ENCODE data around the gene SLC39A13. TPM values are rescaled to one million over a fixed set of nuclear protein-coding genes. Genes with fewer than 3 reads are reported as not detected.
A peak's percentile ranks its signal among the peaks of the same experiment; 100 is the strongest.

SLC39A13 gene
- total and polyA plus RNA-seq, 2 of the 13 experiments (the other 11 are each of a cell fraction or from before 2014, with no cell fraction given) = 15.3 to 30.5 TPM

DNA sequence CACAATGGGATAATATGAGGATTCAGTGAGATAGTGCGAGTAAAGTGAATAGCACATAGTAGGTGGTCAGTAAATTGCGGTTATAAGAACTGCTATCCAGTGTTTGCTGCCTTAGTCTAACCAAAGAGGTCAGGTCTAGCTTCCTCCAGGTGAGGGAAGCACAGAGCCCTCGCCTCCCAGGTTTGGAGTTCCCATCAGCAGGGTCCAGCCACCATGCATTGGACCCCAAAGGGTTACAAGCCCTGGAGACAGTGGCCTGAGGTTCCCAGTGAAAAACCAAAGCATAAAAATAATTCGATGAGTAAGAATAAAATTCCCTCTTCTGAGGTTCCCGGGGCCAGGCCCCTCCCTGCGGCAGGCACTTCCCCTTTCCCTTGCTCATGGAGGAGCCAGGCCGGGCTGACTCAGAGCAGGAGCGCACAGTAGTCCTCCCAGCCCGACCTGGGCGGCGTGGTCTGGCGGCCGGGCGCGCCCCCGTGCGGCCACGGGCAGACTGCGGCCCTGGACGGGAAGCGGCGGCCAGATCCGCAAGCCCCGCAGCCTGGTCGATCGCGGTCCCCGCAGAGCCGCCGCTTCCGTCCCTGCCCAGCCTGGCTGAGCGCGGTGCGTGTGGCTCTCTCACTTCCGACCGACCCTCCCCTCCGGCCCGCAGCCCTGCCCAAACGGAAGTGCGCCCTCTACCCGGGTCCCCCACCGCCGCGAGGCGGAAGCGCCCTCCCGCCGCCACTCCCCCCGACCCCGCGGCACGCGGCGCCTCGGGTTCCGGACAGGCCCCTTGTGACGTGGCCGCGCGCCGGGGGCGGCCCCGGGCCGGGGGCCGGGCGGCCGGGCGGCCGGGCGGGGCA is at the start of gene SLC39A13 (continued):
- TF ChIP-seq, protein P1, sequence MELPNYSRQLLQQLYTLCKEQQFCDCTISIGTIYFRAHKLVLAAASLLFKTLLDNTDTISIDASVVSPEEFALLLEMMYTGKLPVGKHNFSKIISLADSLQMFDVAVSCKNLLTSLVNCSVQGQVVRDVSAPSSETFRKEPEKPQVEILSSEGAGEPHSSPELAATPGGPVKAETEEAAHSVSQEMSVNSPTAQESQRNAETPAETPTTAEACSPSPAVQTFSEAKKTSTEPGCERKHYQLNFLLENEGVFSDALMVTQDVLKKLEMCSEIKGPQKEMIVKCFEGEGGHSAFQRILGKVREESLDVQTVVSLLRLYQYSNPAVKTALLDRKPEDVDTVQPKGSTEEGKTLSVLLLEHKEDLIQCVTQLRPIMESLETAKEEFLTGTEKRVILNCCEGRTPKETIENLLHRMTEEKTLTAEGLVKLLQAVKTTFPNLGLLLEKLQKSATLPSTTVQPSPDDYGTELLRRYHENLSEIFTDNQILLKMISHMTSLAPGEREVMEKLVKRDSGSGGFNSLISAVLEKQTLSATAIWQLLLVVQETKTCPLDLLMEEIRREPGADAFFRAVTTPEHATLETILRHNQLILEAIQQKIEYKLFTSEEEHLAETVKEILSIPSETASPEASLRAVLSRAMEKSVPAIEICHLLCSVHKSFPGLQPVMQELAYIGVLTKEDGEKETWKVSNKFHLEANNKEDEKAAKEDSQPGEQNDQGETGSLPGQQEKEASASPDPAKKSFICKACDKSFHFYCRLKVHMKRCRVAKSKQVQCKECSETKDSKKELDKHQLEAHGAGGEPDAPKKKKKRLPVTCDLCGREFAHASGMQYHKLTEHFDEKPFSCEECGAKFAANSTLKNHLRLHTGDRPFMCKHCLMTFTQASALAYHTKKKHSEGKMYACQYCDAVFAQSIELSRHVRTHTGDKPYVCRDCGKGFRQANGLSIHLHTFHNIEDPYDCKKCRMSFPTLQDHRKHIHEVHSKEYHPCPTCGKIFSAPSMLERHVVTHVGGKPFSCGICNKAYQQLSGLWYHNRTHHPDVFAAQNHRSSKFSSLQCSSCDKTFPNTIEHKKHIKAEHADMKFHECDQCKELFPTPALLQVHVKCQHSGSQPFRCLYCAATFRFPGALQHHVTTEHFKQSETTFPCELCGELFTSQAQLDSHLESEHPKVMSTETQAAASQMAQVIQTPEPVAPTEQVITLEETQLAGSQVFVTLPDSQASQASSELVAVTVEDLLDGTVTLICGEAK (IDR thresholded peaks at IDR 0.05) = peak; percentile 94
- TF ChIP-seq, protein P1 (CRISPR knock-in tag; IDR thresholded peaks at IDR 0.05) = no peak; the same call in 1 of the 2 replicates
- TF ChIP-seq EZH2 (conservative IDR thresholded peaks at IDR 0.05; ENCODE audit: low read depth, low read length) (no peak), MYNN (CRISPR knock-in tag; IDR thresholded peaks at IDR 0.05; ENCODE audit: low read depth) (no peak), ZNF468 (CRISPR knock-in tag; IDR thresholded peaks at IDR 0.05) (0 out of 2 replicates have a peak, but pooled peaks have one; percentile 63), HDAC6 (IDR thresholded peaks at IDR 0.05; ENCODE audit: low read depth, low read length) (no peak), KLF9 (CRISPR knock-in tag; IDR thresholded peaks at IDR 0.05; ENCODE audit: low read depth) (no peak), SP1 (IDR thresholded peaks at IDR 0.05) (no peak), SP1 (CRISPR knock-in tag; IDR thresholded peaks at IDR 0.05) (peak; percentile 86), ARID2 (CRISPR knock-in tag; IDR thresholded peaks at IDR 0.05; ENCODE audit: borderline replicate concordance) (no peak), SALL2 (CRISPR knock-in tag; IDR thresholded peaks at IDR 0.05) (peak; percentile 88), ZNF205 (CRISPR knock-in tag; IDR thresholded peaks at IDR 0.05) (no peak), ZNF607 (CRISPR knock-in tag; IDR thresholded peaks at IDR 0.05; ENCODE audit: borderline replicate concordance) (peak; percentile 76; the same call in 1 of the 2 replicates), GATA4 (IDR thresholded peaks at IDR 0.05; ENCODE audit: borderline replicate concordance, low read depth) (0 out of 2 replicates have a peak, but pooled peaks have one; percentile 22), ZNF816 (CRISPR knock-in tag; IDR thresholded peaks at IDR 0.05; ENCODE audit: borderline replicate concordance) (peak; percentile 96; the same call in 1 of the 2 replicates), U2AF2 (IDR thresholded peaks at IDR 0.05; ENCODE audit: low read depth, low read length) (no peak), CREM (IDR thresholded peaks at IDR 0.05) (no peak), CREM (CRISPR knock-in tag; IDR thresholded peaks at IDR 0.05) (peak; percentile 70)
- TF ChIP-seq, protein P2, sequence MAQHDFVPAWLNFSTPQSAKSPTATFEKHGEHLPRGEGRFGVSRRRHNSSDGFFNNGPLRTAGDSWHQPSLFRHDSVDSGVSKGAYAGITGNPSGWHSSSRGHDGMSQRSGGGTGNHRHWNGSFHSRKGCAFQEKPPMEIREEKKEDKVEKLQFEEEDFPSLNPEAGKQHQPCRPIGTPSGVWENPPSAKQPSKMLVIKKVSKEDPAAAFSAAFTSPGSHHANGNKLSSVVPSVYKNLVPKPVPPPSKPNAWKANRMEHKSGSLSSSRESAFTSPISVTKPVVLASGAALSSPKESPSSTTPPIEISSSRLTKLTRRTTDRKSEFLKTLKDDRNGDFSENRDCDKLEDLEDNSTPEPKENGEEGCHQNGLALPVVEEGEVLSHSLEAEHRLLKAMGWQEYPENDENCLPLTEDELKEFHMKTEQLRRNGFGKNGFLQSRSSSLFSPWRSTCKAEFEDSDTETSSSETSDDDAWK (CRISPR knock-in tag; IDR thresholded peaks at IDR 0.05) = no peak
- TF ChIP-seq, protein P3, sequence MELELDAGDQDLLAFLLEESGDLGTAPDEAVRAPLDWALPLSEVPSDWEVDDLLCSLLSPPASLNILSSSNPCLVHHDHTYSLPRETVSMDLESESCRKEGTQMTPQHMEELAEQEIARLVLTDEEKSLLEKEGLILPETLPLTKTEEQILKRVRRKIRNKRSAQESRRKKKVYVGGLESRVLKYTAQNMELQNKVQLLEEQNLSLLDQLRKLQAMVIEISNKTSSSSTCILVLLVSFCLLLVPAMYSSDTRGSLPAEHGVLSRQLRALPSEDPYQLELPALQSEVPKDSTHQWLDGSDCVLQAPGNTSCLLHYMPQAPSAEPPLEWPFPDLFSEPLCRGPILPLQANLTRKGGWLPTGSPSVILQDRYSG (CRISPR knock-in tag; IDR thresholded peaks at IDR 0.05) = peak; percentile 66; the same call in 1 of the 2 replicates
